ENCODE results near the gene MAD1L1.
"Not testable (repeated sequence)": the region's sequence is repeated elsewhere in the genome, so short reads cannot be mapped to it uniquely, and the experiment has no call there.

Gene MAD1L1

GRCh38 chr7:1885465-1886226 lies 347.1 kb downstream of the MAD1L1 start:
- DNase-seq = no peak

GRCh38 chr7:1884583-1885350 lies 348.0 kb downstream of the MAD1L1 start:
- no peak for DNase-seq

- DNase-seq = no peak
Measured at GRCh38 chr7:1883834-1884582, 348.7 kb downstream of the MAD1L1 start.

GRCh38 chr7:1883031-1883761 lies 349.5 kb downstream of the MAD1L1 start:
- peak; percentile 93 for DNase-seq

- DNase-seq = no peak
Measured at GRCh38 chr7:1882451-1882850, 350.3 kb downstream of the MAD1L1 start.

- DNase-seq = no peak
Measured at GRCh38 chr7:1881946-1882345, 350.8 kb downstream of the MAD1L1 start.

- DNase-seq = not testable (repeated sequence)
Measured at GRCh38 chr7:1876641-1877040, 356.1 kb downstream of the MAD1L1 start.

- DNase-seq = not testable (repeated sequence)
Measured at GRCh38 chr7:1875392-1876199, 357.1 kb downstream of the MAD1L1 start.

GRCh38 chr7:1874590-1875391 lies 358.0 kb downstream of the MAD1L1 start:
- not testable (repeated sequence) for DNase-seq

- no peak for DNase-seq
Measured at GRCh38 chr7:1873857-1874589, 358.7 kb downstream of the MAD1L1 start.

GRCh38 chr7:1873421-1873820 lies 359.3 kb downstream of the MAD1L1 start:
- DNase-seq = no peak

GRCh38 chr7:1873070-1873405 lies 359.7 kb downstream of the MAD1L1 start:
- DNase-seq = no peak

- DNase-seq = no peak
Measured at GRCh38 chr7:1872191-1873069, 360.3 kb downstream of the MAD1L1 start.

- DNase-seq = no peak
Measured at GRCh38 chr7:1869452-1870130, 363.2 kb downstream of the MAD1L1 start.

- DNase-seq = no peak
Measured at GRCh38 chr7:1868516-1869165, 364.1 kb downstream of the MAD1L1 start.

GRCh38 chr7:1867370-1868260 lies 365.1 kb downstream of the MAD1L1 start:
- DNase-seq = no peak

GRCh38 chr7:1866601-1867000 lies 366.1 kb downstream of the MAD1L1 start:
- DNase-seq = no peak
